IMR-90 (cell line): Measurements from ENCODE around the gene P3R3URF.

Source experiments
- RAD21 ChIP-seq: IDR thresholded peaks from 2 replicates; pipeline ENCODE4 v1.6.1; 2012; ENCODE audit warnings: low read length, improper control_type of control experiment
- TF ChIP-seq, protein P1 (sequence below): conservative IDR thresholded peaks from 2 replicates; pipeline ENCODE4 v1.5.1; 2012; ENCODE audit warnings: mild to moderate bottlenecking, low read depth, low read length, improper control_type of control experiment
- TF ChIP-seq, protein P2 (sequence below): fragments of 150-350 bp; IDR thresholded peaks from 2 replicates; pipeline ENCODE4 v1.6.1; 2017; ENCODE audit warnings: mild to moderate bottlenecking, antibody characterized with exemption, low read length, low read depth

DNA sequence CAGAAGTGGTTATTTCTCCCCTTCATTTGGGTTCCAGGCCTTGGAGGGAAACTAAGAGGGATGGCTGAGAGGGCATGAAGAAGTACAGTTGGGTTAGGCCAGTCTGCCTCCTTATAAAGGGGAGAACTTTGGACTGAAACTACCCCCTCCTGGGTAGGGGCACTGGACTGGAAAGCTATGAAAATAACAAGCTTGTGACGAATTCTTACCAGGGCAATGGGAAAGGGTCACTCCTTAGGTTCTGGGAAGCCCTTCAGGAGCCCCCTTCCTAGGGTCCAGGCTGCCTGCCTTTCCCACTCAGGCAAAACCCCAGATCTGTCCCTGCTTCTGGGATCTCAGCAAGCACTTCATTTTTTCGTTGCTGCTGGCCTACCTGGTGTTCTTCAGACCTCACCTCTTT, 9.8 kb upstream of the P3R3URF start:
- TF ChIP-seq, protein P1, sequence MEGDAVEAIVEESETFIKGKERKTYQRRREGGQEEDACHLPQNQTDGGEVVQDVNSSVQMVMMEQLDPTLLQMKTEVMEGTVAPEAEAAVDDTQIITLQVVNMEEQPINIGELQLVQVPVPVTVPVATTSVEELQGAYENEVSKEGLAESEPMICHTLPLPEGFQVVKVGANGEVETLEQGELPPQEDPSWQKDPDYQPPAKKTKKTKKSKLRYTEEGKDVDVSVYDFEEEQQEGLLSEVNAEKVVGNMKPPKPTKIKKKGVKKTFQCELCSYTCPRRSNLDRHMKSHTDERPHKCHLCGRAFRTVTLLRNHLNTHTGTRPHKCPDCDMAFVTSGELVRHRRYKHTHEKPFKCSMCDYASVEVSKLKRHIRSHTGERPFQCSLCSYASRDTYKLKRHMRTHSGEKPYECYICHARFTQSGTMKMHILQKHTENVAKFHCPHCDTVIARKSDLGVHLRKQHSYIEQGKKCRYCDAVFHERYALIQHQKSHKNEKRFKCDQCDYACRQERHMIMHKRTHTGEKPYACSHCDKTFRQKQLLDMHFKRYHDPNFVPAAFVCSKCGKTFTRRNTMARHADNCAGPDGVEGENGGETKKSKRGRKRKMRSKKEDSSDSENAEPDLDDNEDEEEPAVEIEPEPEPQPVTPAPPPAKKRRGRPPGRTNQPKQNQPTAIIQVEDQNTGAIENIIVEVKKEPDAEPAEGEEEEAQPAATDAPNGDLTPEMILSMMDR, result no peak
- TF ChIP-seq, protein P2, sequence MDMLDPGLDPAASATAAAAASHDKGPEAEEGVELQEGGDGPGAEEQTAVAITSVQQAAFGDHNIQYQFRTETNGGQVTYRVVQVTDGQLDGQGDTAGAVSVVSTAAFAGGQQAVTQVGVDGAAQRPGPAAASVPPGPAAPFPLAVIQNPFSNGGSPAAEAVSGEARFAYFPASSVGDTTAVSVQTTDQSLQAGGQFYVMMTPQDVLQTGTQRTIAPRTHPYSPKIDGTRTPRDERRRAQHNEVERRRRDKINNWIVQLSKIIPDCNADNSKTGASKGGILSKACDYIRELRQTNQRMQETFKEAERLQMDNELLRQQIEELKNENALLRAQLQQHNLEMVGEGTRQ, result no peak
- no peak for TF ChIP-seq RAD21
